Right lobe of liver (tissue), 6 donors: ENCODE data around the gene GGCX. TPM values are rescaled to one million over a fixed set of nuclear protein-coding genes. Genes with fewer than 3 reads are reported as not detected.
A peak's percentile ranks its signal among the peaks of the same experiment; 100 is the strongest.
"Not testable (repeated sequence)": the region's sequence is repeated elsewhere in the genome, so short reads cannot be mapped to it uniquely, and the experiment has no call there.

Experiments
- ATAC-seq, 4 donors: fragments of 200-7000 bp; cut with Tn5 transposase; one replicate each; pipeline ENCODE4 v1.9.1; 2020; ENCODE audit warnings: mild to moderate bottlenecking in 4 of 4, moderate library complexity in 4 of 4
- DNase-seq, 3 donors: peaks; one replicate each; pipeline ENCODE4 v3.0.0-alpha.2; 2020
- H3K27ac ChIP-seq, 3 donors: fragments of 200-600 bp; one replicate each; pipeline ENCODE4 v1.8.0; 2022
- H3K27me3 ChIP-seq, 2 donors: fragments of 200-600 bp; one replicate each; pipeline ENCODE4 v1.8.0; 2022
- H3K36me3 ChIP-seq, 4 donors: fragments of 200-600 bp; sonication (generic) in 1 of 4; one replicate each; pipeline versions ENCODE4 v1.5.1 to v1.8.0; 2017 to 2022; ENCODE audit warnings: control low read depth in 1 of 4
- H3K4me1 ChIP-seq, 4 donors: fragments of 200-600 bp; sonication (generic) in 1 of 4; one replicate each; pipeline versions ENCODE4 v1.5.1 to v1.8.0; 2017 to 2022; ENCODE audit warnings: control low read depth in 1 of 4
- H3K4me3 ChIP-seq, 3 donors: fragments of 200-600 bp; one replicate each; pipeline ENCODE4 v1.8.0; 2022
- H3K9me3 ChIP-seq, 4 donors: fragments of 200-600 bp; sonication (generic) in 1 of 4; one replicate each; pipeline versions ENCODE4 v1.5.1 to v1.8.0; 2017 to 2022; ENCODE audit warnings: control low read depth in 1 of 4
- CTCF ChIP-seq, 4 donors: fragments of 200-600 bp in 3 of 4; fragments of 450-650 bp in 1 of 4; IDR thresholded peaks; one replicate each; pipeline versions ENCODE4 v1.5.1 to v1.8.0; 2016 to 2022; ENCODE audit warnings: antibody characterized with exemption in 4 of 4, mild to moderate bottlenecking in 2 of 4
- POLR2A ChIP-seq: fragments of 450-650 bp; IDR thresholded peaks from one replicate; pipeline ENCODE4 v1.6.1; 2017; ENCODE audit warnings: antibody characterized with exemption, mild to moderate bottlenecking
- WGBS: methylation state at CpG from one replicate; pipeline ENCODE4 v1.1.6; 2018; ENCODE audit warnings: low coverage, low lambda C conversion rate; ENCODE audit not compliant: insufficient coverage; ENCODE audit errors: missing lambda C conversion rate; 5-methylcytosine and 5-hydroxymethylcytosine counted together
- intact Hi-C, 2 donors: fragments of 100-400 bp; cut with DNase I; formaldehyde crosslinking; loops; one replicate each; pipeline versions ENCODE4 v1.11.2 to v1.14.1; 2022
- total RNA-seq, 6 experiments: library from RNA; depleted of rRNA in 2 of 6; stranded (reverse); fragments of >200 nt in 2 of 6; fragmentation: NEBNext Ultra II Directional in 3 of 6; extraction: Animal tissue kit (Norgen Biotek cat#: 25700) in 3 of 6; gene quantifications; one replicate each; pipeline versions ENCODE4 v1.1.0 to v1.2.4, GENCODE V29; 2016 to 2023
- donor health status: DM: no; HTN: yes; CAD: no.
- donor health status: DM: no; HTN: no; CAD: no.
- donor health status: DM: no; HTN: no; CAD: no.
- donor health status: DM: no; HTN: yes; CAD: no.
- donor health status: DM: no; HTN: yes; CAD: no.

Gene GGCX
- total RNA-seq, 6 experiments from 2014 or later, result 89.6 to 238 (median 183) TPM

GRCh38 chr2:85595301-85596025 is 34.2 kb upstream of the GGCX start, which contains the start of gene RNF181:
RNF181 (plus strand) TSS chr2:85595745; CDS start chr2:85595764, 19 bp downstream.
- DNase-seq (peak; percentile 93 to 97 (median 96)), ATAC-seq (peak; percentile 93 to 97 (median 94))
- peaks cover 0 to 26% (median 3%) of the 10 kb centered on the region in 4 donors for H3K36me3 ChIP-seq
- H3K4me3 ChIP-seq, result peak within 1 kb of the TSS; percentile 77 to 95 (median 94)
- intact Hi-C loops, result no loop called here
- WGBS, result 0% methylated on average over 23 of the region's 47 CpGs
- peak within 1 kb of the TSS; percentile 79 to 90 (median 87) for H3K27ac ChIP-seq
- no peak for TF ChIP-seq CTCF (IDR thresholded peaks at IDR 0.05)
- peak; percentile 73 for TF ChIP-seq POLR2A
- H3K9me3 ChIP-seq, result no peaks in the 10 kb centered on the region
- no peaks in the 10 kb centered on the region for H3K27me3 ChIP-seq
- peaks cover 0 to 49% (median 17%) of the 10 kb centered on the region in 4 donors for H3K4me1 ChIP-seq

- H3K27me3 ChIP-seq, result no peaks in the 10 kb centered on the region
- peak in 2 of 4 donors; percentile 0 to 2 for ATAC-seq
- intact Hi-C loops, result no loop called here
- peaks cover 0 to 55% (median 19%) of the 10 kb centered on the region in 4 donors for H3K4me1 ChIP-seq
- H3K9me3 ChIP-seq, result no peaks in the 10 kb centered on the region
- DNase-seq, result no peak
- peak overlapping the region; percentile 77 to 95 (median 94) for H3K4me3 ChIP-seq
- peaks cover 0 to 19% (median 3%) of the 10 kb centered on the region in 4 donors for H3K36me3 ChIP-seq
- no peak for TF ChIP-seq POLR2A
- TF ChIP-seq CTCF (IDR thresholded peaks at IDR 0.05), result no peak
- 4% methylated on average over 9 of the region's 13 CpGs for WGBS
- H3K27ac ChIP-seq, result peak overlapping the region; percentile 79 to 90 (median 87)
Observed at GRCh38 chr2:85594715-85595300, 33.5 kb upstream of the GGCX start.

GRCh38 chr2:85593023-85593422 is 31.7 kb upstream of the GGCX start:
- Histone ChIP-seq H3K4me3 (no peak overlapping the region), H3K36me3 (peaks cover 0 to 7% (median 3%) of the 10 kb centered on the region in 4 donors), H3K27me3 (no peaks in the 10 kb centered on the region), H3K27ac (no peak overlapping the region), H3K9me3 (no peaks in the 10 kb centered on the region), H3K4me1 (peaks cover 0 to 62% (median 23%) of the 10 kb centered on the region in 4 donors)
- intact Hi-C loops, result no loop called here
- ATAC-seq, result peak in 1 of 4 donors; percentile 17
- WGBS, result no CpG with 5 or more reads among the region's 3 CpGs
- DNase-seq, result peak in 1 of 3 donors; percentile 76
- TF ChIP-seq POLR2A (no peak), CTCF (IDR thresholded peaks at IDR 0.05) (no peak)

GRCh38 chr2:85592299-85592698 is 31.0 kb upstream of the GGCX start:
- H3K36me3 ChIP-seq, H3K9me3 ChIP-seq, H3K27me3 ChIP-seq, DNase-seq, H3K27ac ChIP-seq, H3K4me3 ChIP-seq, ATAC-seq, intact Hi-C loops: not testable (repeated sequence)
- WGBS, result 100% methylated on average over 2 of the region's 9 CpGs
- peaks cover 0 to 57% (median 19%) of the 10 kb centered on the region in 4 donors for H3K4me1 ChIP-seq

GRCh38 chr2:85591563-85591962 is 30.3 kb upstream of the GGCX start:
- intact Hi-C loops, result no loop called here
- H3K27ac ChIP-seq, result peak overlapping the region in 2 of 3 donors; percentile 53 to 65
- no peak for ATAC-seq
- H3K36me3 ChIP-seq, result no peaks in the 10 kb centered on the region
- DNase-seq, result no peak
- H3K4me3 ChIP-seq, result no peak overlapping the region
- no peaks in the 10 kb centered on the region for H3K27me3 ChIP-seq
- TF ChIP-seq CTCF (IDR thresholded peaks at IDR 0.05) (no peak), POLR2A (no peak)
- H3K4me1 ChIP-seq, result peaks cover 0 to 54% (median 16%) of the 10 kb centered on the region in 4 donors
- no peaks in the 10 kb centered on the region for H3K9me3 ChIP-seq
- 75% methylated on average over 9 of the region's 12 CpGs for WGBS
